ENCODE data around the gene BBS9. TPM values are rescaled to one million over a fixed set of nuclear protein-coding genes. Genes with fewer than 3 reads are reported as not detected.

BBS9 gene
- total and polyA plus RNA-seq, 2 experiments from 2014 or later: 27.2 to 66.1 TPM

DNA sequence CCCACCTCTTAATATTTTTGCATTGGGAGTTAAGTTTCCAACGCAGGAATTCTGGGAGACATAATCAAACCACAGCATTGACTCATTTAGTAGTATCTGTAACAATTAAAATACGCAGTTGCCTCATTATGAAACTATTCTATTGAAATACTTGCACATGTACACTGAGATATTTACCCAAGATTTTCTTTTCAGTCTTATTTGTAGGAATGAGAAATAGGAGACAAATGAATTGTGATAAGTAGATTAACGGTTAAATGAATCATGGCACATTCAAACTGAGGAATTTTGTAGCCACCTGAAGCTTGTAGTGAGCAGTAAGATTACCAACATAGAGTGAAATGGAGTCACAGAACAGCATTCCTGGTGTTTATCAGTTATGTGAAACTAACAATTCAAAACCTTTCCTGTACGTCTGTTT lies 38.2 kb upstream of the BBS9 start:
- Histone ChIP-seq H3K4me3 (no peak overlapping the region), H4K20me1 (replicated peaks; ENCODE audit: insufficient read depth) (peaks cover 2% of the 10 kb centered on the region; the same call in 1 of the 2 replicates), H3K27ac (ENCODE audit: low read depth) (no peak overlapping the region), H3K27me3 (ENCODE audit: insufficient read depth) (no peaks in the 10 kb centered on the region), H3K4me1 (ENCODE audit: insufficient read depth) (no peaks in the 10 kb centered on the region), H3K4me2 (no peak overlapping the region), H3K36me3 (ENCODE audit: insufficient read depth) (peaks cover 5% of the 10 kb centered on the region; the same call in 1 of the 2 replicates), H3F3A (replicated peaks; ENCODE audit: low read depth) (no peaks in the 10 kb centered on the region), H2AFZ (no peak overlapping the region), H3K79me2 (replicated peaks; ENCODE audit: insufficient read depth) (no peaks in the 10 kb centered on the region), H3K9me2 (ENCODE audit: insufficient read depth) (no peaks in the 10 kb centered on the region; the same call in 1 of the 2 replicates)
- peaks cover 13% of the 10 kb centered on the region for H3K36me3 Mint-ChIP-seq (ENCODE audit: low read depth)
- H3K4me3 Mint-ChIP-seq: no peak overlapping the region
- H3K27ac Mint-ChIP-seq: no peak overlapping the region
- H3K4me1 Mint-ChIP-seq: no peaks in the 10 kb centered on the region
- no peak for TF ChIP-seq ZNF331 (CRISPR knock-in tag; IDR thresholded peaks at IDR 0.05; ENCODE audit: low read depth)
- ATAC-seq (no peak), DNase-seq (ENCODE audit: low spot score) (no peak)
- peaks cover 3% of the 10 kb centered on the region for H3K27me3 Mint-ChIP-seq (ENCODE audit: insufficient read depth, low read depth, poor library complexity)
- no peaks in the 10 kb centered on the region for H3K9me3 Mint-ChIP-seq

- Mint-ChIP-seq H3K4me1 (no peaks in the 10 kb centered on the region), H3K4me3 (no peak overlapping the region), H3K27me3 (ENCODE audit: insufficient read depth, low read depth, poor library complexity) (peaks cover 3% of the 10 kb centered on the region), H3K9me3 (no peaks in the 10 kb centered on the region), H3K27ac (no peak overlapping the region), H3K36me3 (ENCODE audit: low read depth) (peaks cover 19% of the 10 kb centered on the region)
- Histone ChIP-seq H3K4me3 (no peak overlapping the region), H3F3A (replicated peaks; ENCODE audit: low read depth) (no peaks in the 10 kb centered on the region), H3K27me3 (ENCODE audit: insufficient read depth) (no peaks in the 10 kb centered on the region), H4K20me1 (replicated peaks; ENCODE audit: insufficient read depth) (peaks cover 2% of the 10 kb centered on the region; the same call in 1 of the 2 replicates), H2AFZ (no peak overlapping the region), H3K79me2 (replicated peaks; ENCODE audit: insufficient read depth) (no peaks in the 10 kb centered on the region), H3K4me2 (no peak overlapping the region), H3K27ac (ENCODE audit: low read depth) (no peak overlapping the region), H3K36me3 (ENCODE audit: insufficient read depth) (peaks cover 11% of the 10 kb centered on the region; the same call in 1 of the 2 replicates), H3K9me2 (ENCODE audit: insufficient read depth) (no peaks in the 10 kb centered on the region; the same call in 1 of the 2 replicates), H3K4me1 (ENCODE audit: insufficient read depth) (no peaks in the 10 kb centered on the region)
- ATAC-seq (peak; percentile 87), DNase-seq (ENCODE audit: low spot score) (peak; percentile 20)
- TF ChIP-seq STAT1 (IDR thresholded peaks at IDR 0.05; ENCODE audit: unreplicated experiment): no peak
- TF ChIP-seq, protein P1, sequence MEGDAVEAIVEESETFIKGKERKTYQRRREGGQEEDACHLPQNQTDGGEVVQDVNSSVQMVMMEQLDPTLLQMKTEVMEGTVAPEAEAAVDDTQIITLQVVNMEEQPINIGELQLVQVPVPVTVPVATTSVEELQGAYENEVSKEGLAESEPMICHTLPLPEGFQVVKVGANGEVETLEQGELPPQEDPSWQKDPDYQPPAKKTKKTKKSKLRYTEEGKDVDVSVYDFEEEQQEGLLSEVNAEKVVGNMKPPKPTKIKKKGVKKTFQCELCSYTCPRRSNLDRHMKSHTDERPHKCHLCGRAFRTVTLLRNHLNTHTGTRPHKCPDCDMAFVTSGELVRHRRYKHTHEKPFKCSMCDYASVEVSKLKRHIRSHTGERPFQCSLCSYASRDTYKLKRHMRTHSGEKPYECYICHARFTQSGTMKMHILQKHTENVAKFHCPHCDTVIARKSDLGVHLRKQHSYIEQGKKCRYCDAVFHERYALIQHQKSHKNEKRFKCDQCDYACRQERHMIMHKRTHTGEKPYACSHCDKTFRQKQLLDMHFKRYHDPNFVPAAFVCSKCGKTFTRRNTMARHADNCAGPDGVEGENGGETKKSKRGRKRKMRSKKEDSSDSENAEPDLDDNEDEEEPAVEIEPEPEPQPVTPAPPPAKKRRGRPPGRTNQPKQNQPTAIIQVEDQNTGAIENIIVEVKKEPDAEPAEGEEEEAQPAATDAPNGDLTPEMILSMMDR (conservative IDR thresholded peaks at IDR 0.05; ENCODE audit: low read depth in 2 of 2): peak; percentile 31 to 59; a peak in 3 of 4 replicates
- TF ChIP-seq CREB1 (CRISPR knock-in tag; IDR thresholded peaks at IDR 0.05; ENCODE audit: low read depth): no peak
Measured at GRCh38 chr7:33091641-33092191, 37.6 kb upstream of the BBS9 start.

GRCh38 chr7:33093266-33093665 lies 36.1 kb upstream of the BBS9 start:
- DNase-seq (ENCODE audit: low spot score) (no peak), ATAC-seq (no peak)
- peaks cover 29% of the 10 kb centered on the region for H3K36me3 Mint-ChIP-seq (ENCODE audit: low read depth)
- peaks cover 18% of the 10 kb centered on the region for H3K36me3 ChIP-seq (ENCODE audit: insufficient read depth)
- peaks cover 2% of the 10 kb centered on the region; the same call in 1 of the 2 replicates for H4K20me1 ChIP-seq (replicated peaks; ENCODE audit: insufficient read depth)
- H3K4me1 ChIP-seq (ENCODE audit: insufficient read depth): no peaks in the 10 kb centered on the region
- H3K27me3 ChIP-seq (ENCODE audit: insufficient read depth): no peaks in the 10 kb centered on the region
- H3K9me2 ChIP-seq (ENCODE audit: insufficient read depth): no peaks in the 10 kb centered on the region; the same call in 1 of the 2 replicates
- no peaks in the 10 kb centered on the region for H3K79me2 ChIP-seq (replicated peaks; ENCODE audit: insufficient read depth)
- H3K27ac Mint-ChIP-seq: no peak overlapping the region
- H3K4me3 ChIP-seq: no peak overlapping the region
- H2AFZ ChIP-seq: no peak overlapping the region
- H3K27ac ChIP-seq (ENCODE audit: low read depth): no peak overlapping the region
- no peaks in the 10 kb centered on the region for H3K4me1 Mint-ChIP-seq
- H3K4me2 ChIP-seq: no peak overlapping the region
- H3K9me3 Mint-ChIP-seq: no peaks in the 10 kb centered on the region; the same call in 2 of the 3 replicates
- H3K4me3 Mint-ChIP-seq: no peak overlapping the region
- no peaks in the 10 kb centered on the region for H3F3A ChIP-seq (replicated peaks; ENCODE audit: low read depth)
- H3K27me3 Mint-ChIP-seq (ENCODE audit: insufficient read depth, low read depth, poor library complexity): peaks cover 3% of the 10 kb centered on the region
- TF ChIP-seq JUNB (IDR thresholded peaks at IDR 0.05; ENCODE audit: unreplicated experiment): no peak
- TF ChIP-seq, protein P2, sequence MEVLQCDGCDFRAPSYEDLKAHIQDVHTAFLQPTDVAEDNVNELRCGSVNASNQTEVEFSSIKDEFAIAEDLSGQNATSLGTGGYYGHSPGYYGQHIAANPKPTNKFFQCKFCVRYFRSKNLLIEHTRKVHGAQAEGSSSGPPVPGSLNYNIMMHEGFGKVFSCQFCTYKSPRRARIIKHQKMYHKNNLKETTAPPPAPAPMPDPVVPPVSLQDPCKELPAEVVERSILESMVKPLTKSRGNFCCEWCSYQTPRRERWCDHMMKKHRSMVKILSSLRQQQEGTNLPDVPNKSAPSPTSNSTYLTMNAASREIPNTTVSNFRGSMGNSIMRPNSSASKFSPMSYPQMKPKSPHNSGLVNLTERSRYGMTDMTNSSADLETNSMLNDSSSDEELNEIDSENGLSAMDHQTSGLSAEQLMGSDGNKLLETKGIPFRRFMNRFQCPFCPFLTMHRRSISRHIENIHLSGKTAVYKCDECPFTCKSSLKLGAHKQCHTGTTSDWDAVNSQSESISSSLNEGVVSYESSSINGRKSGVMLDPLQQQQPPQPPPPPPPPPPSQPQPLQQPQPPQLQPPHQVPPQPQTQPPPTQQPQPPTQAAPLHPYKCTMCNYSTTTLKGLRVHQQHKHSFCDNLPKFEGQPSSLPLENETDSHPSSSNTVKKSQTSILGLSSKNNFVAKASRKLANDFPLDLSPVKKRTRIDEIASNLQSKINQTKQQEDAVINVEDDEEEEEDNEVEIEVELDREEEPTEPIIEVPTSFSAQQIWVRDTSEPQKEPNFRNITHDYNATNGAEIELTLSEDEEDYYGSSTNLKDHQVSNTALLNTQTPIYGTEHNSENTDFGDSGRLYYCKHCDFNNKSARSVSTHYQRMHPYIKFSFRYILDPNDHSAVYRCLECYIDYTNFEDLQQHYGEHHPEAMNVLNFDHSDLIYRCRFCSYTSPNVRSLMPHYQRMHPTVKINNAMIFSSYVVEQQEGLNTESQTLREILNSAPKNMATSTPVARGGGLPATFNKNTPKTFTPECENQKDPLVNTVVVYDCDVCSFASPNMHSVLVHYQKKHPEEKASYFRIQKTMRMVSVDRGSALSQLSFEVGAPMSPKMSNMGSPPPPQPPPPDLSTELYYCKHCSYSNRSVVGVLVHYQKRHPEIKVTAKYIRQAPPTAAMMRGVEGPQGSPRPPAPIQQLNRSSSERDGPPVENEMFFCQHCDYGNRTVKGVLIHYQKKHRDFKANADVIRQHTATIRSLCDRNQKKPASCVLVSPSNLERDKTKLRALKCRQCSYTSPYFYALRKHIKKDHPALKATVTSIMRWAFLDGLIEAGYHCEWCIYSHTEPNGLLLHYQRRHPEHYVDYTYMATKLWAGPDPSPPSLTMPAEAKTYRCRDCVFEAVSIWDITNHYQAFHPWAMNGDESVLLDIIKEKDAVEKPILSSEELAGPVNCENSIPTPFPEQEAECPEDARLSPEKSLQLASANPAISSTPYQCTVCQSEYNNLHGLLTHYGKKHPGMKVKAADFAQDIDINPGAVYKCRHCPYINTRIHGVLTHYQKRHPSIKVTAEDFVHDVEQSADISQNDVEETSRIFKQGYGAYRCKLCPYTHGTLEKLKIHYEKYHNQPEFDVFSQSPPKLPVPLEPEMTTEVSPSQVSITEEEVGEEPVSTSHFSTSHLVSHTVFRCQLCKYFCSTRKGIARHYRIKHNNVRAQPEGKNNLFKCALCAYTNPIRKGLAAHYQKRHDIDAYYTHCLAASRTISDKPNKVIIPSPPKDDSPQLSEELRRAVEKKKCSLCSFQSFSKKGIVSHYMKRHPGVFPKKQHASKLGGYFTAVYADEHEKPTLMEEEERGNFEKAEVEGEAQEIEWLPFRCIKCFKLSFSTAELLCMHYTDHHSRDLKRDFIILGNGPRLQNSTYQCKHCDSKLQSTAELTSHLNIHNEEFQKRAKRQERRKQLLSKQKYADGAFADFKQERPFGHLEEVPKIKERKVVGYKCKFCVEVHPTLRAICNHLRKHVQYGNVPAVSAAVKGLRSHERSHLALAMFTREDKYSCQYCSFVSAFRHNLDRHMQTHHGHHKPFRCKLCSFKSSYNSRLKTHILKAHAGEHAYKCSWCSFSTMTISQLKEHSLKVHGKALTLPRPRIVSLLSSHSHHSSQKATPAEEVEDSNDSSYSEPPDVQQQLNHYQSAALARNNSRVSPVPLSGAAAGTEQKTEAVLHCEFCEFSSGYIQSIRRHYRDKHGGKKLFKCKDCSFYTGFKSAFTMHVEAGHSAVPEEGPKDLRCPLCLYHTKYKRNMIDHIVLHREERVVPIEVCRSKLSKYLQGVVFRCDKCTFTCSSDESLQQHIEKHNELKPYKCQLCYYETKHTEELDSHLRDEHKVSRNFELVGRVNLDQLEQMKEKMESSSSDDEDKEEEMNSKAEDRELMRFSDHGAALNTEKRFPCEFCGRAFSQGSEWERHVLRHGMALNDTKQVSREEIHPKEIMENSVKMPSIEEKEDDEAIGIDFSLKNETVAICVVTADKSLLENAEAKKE (CRISPR knock-in tag; IDR thresholded peaks at IDR 0.05): no peak
- no peak for TF ChIP-seq POLR2AphosphoS5 (IDR thresholded peaks at IDR 0.05; ENCODE audit: low read depth)
- no peak for TF ChIP-seq NANOG (IDR thresholded peaks at IDR 0.05; ENCODE audit: borderline replicate concordance)
- TF ChIP-seq EZH2phosphoT487 (IDR thresholded peaks at IDR 0.05; ENCODE audit: unreplicated experiment): no peak

Data from GM23338 (cell line).